ENCODE results near the gene RANBP1.
"Not testable (repeated sequence)": the region's sequence is repeated elsewhere in the genome, so short reads cannot be mapped to it uniquely, and the experiment has no call there.

RANBP1 gene

DNA sequence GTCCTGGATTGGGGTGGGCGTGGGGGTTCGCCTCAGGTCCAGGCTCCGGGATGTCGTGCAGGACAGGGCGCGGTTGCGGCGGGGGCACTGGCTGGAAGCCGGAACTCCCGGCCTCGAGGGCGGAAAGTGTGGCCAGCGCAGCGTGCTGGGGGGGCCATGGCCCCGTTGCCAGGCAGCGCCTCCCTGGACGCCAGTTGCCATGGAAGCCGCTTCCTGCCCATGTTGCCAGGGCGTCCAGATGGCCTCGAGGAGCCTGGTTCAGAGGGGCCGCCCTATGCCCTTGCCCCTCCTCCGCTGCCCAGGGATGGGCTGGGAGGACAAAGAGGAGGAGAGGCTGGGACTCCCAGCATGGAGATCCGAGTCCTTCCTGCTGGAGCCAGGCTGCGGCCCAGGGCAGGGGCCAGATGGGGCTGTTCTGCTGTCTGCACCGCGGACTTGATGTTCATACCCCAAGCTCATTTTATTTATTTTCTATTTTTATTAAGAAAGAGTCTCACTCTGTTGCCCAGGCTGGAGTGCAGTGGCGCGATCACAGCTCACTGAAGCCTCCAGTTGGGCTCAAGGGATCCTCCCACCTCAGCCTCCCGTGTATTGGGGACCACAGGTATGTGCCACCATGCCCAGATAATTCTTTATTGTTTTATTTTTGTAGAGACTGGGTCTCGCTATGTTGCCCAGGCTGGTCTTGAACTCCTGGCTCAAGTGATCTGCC lies 39.6 kb downstream of the RANBP1 start:
- DNase-seq = no peak

GRCh38 chr22:20156042-20156389 lies 40.1 kb downstream of the RANBP1 start:
- no peak for DNase-seq

DNA sequence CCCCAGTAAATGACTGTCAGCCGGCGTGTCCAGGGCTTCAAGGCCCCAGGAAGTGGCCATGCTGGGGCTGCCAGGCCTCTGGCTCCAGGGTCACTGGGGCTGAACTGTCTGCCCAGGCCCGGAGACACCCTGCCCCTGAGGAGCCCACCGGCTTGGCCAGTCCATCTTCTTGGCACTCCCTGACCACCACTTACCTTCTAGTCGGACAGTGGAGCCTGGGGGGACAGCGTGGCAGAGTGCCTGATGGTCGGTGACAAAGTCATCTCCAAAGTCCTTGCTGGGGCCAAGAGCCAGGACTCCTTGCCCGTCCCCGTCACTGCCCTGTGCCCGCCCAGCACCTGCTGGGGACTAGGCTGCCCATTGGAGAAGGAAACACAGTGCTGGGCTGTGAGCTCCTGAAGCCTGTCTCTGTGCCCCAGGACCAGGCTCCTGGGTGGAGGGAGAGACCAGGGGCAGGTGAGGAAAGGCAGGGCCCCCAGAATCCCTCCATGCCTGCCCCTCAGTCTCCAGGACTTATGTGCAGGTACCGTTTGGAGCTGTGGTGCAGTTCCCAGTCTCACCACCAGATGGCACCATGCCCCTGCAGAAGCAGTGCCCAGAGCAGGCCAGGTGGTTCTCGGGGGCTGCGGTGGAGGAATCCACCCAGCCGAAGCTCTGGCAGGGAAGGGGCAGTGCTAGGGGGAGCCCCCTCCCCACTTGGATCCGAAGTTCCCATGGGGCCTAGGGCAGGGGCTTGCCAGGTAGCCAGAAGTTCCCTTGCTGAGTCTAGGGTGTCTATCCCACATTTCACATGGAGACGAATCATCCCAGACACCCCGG lies 40.9 kb downstream of the RANBP1 start:
- no peak for DNase-seq

DNA sequence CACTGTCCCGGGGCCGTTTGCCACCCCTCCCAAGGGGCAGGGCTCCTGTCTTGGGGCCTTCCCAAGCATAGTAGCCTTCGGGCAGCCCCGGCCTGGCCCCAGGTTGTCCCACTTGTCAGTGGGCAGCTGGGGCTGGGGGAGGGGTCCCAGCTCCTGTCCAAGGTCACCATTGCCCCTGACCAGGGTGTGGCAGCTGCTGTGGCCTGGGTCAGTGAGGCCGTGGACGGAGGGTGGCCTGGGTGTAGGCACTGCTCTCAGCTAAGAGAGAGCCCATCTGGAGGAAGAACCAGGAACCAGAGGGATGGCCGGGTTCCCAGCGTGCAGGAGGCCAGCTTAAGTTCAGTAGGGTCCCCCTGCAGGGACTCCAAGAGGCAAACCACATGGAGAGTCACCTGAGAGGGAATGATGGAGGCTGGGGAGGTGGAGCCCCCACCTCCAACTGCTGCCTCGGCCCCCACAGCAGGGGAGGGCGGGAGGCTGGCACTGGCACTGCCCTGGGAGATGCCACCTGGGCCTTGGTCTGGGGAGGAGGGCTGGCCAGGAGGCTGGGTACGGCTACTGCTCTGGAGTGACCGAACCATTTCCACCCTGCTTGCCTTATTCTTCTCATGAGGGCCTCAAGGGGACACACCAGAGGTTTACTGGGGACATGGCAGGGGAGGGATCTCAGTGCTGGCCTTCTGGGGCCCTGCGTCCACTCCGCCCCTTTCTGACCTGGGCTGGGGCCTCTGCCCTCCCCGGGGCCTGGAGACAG lies 41.7 kb downstream of the RANBP1 start:
- DNase-seq = no peak

GRCh38 chr22:20158391-20159036 lies 42.6 kb downstream of the RANBP1 start:
- no peak for DNase-seq

DNA sequence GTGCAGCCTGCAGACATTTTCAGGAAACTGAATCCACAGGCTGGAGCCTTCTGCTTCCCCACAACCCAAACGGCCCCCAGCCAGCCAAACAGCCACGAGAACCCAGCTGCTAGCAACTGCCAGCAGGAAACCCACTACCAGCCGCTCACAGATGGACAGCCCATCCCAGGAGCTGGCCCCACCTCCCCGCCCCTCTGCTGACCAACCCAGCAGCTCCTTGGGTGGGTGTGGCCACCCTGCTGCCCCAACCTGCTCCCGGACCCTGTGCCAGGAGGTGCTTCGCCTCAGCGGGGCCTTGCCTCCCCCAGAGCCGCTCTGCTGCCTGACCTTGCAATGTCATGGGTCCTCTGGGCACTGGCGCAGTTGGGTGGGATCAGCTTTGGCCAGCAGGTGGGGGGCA lies 43.2 kb downstream of the RANBP1 start:
- DNase-seq = no peak

DNA sequence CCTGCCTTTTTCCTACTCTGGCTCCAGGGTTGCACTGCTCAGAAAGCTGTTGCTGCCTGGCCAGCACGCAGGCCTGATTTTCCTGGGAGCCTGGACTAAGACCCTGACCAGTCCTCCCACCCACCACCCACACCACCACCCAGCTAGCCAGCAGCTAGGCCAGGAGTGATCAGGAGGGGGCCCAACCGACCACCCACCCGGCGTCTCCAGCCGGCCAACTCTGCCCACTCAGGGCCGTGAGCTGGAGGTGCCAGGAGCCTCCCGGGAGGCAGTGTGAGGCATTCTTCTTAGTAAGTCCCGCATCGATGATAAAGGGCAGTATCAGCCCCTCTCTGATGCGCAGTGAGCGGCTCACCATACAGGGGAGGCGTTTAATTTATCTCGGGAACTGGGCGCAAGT lies 43.6 kb downstream of the RANBP1 start:
- not testable (repeated sequence) for DNase-seq

DNA sequence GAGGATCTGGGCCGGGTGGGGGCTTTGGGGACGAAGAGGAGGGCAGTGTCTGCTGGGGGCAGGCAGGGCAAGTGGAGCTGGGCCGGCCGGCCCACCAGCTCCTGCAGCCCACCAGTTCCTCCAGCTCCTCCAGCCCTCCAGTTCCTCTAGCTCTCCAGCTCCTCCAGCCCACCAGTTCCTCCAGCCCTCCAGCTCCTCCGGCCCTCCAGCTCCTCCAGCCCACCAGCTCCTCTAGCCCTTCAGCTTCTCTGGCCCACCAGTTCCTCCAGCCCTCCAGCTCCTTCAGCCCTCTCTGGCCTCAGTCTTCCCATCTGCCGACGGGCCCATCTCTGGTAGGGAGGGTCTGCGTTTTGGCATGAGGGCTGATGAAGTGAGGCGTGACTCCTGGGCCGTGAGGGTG lies 44.1 kb downstream of the RANBP1 start:
- DNase-seq = no peak

DNA sequence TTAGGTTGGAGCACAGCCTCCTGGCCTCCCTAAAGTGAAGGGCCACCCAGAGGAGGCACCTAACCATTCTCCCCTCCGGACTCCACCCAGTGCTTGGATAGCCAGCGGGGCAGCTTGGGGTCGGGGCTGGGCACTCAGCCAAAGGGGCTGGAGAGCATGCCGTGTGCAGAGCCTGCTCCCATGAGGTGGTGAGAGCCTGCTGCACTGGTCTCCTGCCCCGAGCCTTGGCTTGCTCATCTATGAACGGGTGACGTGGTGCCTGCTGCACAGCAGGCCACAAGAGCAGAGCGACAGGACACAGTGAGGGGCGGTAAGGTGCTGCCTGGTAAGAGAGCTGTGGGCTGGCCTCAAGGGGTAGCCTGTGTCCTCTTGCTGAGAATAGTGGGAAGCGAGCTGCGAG lies 49.0 kb downstream of the RANBP1 start:
- no peak for DNase-seq

GRCh38 chr22:20165421-20165820 lies 49.5 kb downstream of the RANBP1 start:
- no peak for DNase-seq

GRCh38 chr22:20165913-20166312 lies 50.0 kb downstream of the RANBP1 start:
- no peak for DNase-seq

GRCh38 chr22:20166703-20167102 lies 50.8 kb downstream of the RANBP1 start:
- no peak for DNase-seq

GRCh38 chr22:20167643-20168322 lies 51.9 kb downstream of the RANBP1 start:
- DNase-seq = no peak

DNA sequence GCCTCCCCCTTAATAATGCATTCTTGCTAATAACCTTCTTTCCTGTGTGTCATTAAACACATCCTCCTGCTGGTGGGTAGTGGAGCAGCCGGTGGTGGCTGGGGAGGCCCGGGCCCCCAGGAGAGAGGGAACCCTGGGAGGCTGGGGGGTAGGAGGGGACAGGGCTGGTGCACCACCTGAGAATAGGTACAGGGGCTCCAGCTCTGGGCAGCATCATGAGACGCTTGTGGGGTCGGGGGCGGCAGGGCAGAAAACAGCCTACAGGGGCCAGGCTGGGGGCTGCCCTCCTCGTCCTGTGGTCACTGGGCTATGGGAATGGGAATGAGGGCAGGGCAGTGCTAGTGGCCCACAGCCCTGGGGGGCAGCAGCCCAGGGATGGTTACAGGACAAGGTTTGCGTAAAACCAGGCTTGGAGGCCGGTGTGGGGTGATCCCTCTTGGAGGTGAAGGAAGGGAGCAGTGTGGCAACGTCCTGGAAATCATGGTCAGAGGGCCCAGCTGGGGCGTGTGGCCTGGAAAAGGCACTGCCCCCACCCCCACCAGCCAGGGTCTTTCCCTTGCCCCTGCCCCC lies 53.4 kb downstream of the RANBP1 start:
- no peak for DNase-seq

DNA sequence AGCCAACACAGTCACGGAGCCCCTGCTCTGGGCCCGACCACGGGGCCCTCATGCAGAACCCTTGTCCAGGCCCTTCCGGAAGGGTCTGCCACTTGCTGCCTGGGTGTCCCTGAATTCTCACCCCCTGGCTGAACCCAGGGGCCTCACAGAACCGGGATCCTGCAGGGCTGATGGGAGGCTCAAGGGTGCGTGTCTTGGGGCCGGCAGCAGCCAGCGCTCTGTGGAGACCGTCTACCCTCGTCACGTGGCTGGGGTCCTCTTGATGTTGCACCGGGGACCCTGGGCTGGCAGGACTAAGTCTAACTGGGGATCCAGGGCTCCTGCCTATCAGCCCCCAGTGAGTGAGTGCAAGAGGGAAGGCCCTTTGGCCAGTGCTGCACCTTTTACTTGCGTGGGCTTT lies 54.3 kb downstream of the RANBP1 start:
- DNase-seq = no peak

DNA sequence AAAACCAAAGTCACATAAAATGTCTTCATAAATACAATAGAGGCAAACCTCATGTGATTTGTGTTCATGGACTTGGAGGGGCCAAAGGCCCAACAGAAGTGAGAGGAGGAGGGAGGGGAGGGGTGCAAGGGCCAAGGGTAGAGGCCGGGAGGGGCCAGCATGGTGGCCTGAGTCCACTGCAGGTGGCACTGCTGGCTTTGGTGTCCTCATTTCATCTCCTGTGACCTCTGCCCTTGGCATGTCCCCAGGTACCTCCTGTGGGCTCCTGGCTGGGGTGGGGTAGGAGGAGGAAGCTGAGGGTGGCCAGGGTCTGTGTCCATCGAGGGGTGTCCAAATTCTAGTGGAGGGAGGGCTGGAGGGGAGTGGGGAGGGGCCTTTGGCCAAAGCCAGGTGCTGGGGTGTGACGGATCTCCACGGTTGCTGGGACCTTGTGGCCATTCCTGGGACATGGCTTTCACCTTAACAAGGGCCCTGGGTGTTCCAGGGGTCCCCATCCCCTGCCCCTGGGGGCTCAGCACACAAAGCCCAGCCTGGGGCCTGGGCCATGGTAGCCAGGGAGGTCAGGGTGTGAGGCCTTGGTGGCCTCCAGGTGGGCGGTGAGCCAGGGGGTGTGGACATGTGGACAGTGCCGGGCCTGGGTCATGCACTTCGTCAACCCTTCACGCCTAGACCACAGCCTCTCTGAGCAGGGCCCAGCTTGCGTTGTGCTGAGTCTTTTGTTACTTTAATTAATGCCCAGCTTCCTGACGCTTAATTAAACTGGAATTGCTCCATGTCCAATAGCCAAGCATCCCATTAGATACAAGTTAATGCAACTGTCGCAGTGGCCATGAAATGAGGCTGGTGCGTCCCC lies 55.6 kb downstream of the RANBP1 start:
- DNase-seq = no peak

DNA sequence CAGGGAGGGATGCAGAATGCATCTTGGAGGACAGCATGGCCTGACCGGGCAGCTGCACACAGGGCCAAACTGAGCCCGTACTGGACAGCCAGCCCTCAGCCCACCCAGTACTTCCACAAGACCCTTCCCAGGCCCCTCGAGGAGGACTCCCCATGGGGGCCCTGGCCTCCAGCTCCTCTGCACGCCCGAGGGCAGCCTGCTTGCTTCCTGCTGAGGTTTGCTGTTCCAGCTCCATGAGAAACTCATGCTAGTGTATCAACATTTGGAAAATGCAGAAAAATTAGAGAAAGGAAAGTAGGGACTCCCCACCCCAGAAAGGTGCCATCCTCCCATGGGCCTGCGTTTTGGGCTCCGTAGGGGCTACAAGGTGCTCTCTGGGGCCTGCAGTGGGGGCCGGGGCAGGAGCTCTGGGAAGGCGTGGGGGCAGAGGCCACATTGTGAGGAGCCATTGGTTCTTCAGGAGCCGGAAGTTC lies 56.3 kb downstream of the RANBP1 start:
- DNase-seq = no peak

DNA sequence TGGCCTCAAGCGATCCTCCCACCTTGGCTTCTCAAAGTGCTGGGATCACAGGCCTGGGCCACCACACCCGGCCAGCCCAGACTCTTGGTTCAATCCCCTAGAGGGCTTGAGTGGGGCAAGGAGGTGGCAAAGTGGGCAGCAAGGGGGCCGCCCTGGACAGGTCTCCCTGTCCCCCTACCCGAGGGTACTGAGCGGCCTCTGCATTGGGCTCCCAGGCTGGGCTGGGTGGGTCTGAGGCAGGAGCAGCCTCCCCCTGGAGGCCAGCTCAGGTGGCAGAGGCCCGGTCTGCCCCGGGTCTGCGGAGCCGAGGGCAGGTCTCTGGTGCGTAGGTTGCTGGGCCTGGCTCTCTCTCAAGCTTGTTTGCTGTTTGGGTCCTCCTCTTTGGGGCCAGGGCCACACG lies 57.3 kb downstream of the RANBP1 start:
- DNase-seq = no peak

- DNase-seq = no peak
Measured at GRCh38 chr22:20173772-20174171, 57.9 kb downstream of the RANBP1 start.

DNA sequence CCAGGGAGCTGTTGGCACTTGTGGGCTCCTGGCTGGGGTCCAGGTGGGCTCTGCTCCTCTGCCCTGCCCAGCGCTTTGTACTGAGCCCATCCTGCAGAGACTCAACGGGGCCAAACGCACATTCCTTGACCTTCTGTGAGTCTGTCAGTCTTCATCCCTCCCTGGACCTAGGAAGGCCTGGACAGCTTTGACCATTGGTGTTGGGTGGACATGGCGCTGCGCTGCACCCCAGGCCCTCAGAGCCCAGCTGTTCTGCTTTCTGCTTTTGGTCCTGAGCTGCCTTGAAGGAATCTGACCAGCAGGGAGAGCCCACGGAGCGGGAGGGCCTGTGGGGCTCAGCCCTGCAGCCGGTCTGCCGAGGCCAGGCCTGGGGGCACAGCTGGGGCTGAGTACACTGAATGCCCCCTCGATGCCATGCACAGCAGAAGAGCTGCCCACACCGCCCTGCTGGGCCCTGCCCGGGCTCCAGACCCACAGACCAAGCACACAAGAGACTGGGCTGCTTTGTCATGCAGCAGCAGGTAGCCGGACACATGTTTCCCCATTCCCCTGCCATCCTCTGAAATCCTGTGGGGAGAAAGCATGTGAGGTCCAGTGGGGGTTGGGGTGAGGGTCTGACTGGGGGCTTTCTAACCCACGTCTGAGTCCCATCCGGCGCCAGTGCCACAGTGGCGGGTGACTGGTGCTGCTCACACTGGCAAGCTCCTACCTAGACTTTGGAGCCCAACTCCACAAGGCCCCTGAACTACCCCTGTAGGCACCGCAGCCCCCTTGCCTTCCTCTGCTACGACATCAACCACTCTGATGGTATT lies 59.1 kb downstream of the RANBP1 start:
- DNase-seq = no peak

DNA sequence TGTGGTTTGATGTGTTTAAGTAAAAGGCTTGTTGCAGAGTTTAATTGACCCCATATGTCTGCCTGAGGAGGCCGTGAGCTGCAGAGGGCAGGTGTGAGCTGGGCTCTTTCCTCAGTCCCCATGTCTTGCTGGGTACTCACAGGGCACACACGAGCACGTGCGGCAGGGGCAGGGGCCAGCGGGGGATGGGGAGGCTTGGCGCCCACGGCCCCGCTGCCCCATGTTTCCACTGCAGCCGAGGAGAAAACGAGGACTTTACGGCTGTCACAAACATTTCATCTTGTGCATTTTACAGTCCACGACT lies 59.6 kb downstream of the RANBP1 start:
- no peak for DNase-seq
